A673 (cell line): Measurements from ENCODE around the gene CCDC83.

Experiments used
- EZH2 ChIP-seq: fragments of 200-600 bp; sonication (generic); IDR thresholded peaks from 2 replicates; pipeline ENCODE4 v1.6.1; 2017; ENCODE audit warnings: borderline replicate concordance, low read depth, mild to moderate bottlenecking, mixed read lengths, antibody characterized with exemption, low read length; ENCODE audit not compliant: poor library complexity, severe bottlenecking
- TF ChIP-seq, protein P1 (sequence below): fragments of 300-800, 200-600 bp; sonication (generic); conservative IDR thresholded peaks from 2 replicates; pipeline ENCODE4 v1.5.1; 2017; ENCODE audit warnings: low read depth, mild to moderate bottlenecking, antibody characterized with exemption, low read length, moderate library complexity, mixed read lengths

DNA sequence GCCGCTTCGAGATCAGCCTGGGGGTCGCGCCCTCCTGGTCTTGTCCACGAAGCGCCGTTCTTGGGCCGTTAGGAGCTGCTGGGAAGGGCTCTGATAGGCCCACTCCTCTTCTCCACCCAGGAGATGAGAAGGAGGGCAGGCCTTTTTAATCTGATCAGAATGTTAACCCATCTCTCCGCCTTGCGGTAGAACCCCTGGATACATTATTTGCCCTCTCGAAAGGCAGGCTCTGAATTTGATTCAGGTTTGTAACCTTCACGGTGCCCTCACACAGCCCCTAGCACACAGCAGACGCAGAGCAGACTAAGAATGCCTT lies at the start of gene CCDC83:
- TF ChIP-seq, protein P1, sequence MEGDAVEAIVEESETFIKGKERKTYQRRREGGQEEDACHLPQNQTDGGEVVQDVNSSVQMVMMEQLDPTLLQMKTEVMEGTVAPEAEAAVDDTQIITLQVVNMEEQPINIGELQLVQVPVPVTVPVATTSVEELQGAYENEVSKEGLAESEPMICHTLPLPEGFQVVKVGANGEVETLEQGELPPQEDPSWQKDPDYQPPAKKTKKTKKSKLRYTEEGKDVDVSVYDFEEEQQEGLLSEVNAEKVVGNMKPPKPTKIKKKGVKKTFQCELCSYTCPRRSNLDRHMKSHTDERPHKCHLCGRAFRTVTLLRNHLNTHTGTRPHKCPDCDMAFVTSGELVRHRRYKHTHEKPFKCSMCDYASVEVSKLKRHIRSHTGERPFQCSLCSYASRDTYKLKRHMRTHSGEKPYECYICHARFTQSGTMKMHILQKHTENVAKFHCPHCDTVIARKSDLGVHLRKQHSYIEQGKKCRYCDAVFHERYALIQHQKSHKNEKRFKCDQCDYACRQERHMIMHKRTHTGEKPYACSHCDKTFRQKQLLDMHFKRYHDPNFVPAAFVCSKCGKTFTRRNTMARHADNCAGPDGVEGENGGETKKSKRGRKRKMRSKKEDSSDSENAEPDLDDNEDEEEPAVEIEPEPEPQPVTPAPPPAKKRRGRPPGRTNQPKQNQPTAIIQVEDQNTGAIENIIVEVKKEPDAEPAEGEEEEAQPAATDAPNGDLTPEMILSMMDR, result no peak
- TF ChIP-seq EZH2, result no peak
